MM.1S (cell line): ENCODE measurements around the gene GPR157.

Source experiments
- DNase-seq: peaks from one replicate; pipeline ENCODE4 v3.0.0-alpha.2; 2015
- H2AFZ ChIP-seq: fragments of 300-600 bp; sonication (generic); 2 replicates; pipeline ENCODE4 v1.6.0; 2016; ENCODE audit warnings: antibody characterized with exemption, low read length
- H3F3A ChIP-seq: fragments of 300-600 bp; sonication (generic); 2 replicates; pipeline ENCODE4 v1.6.1; 2016; ENCODE audit warnings: mild to moderate bottlenecking, antibody characterized with exemption, low read length, moderate library complexity, mixed read lengths; ENCODE audit not compliant: insufficient read depth
- H3K27ac ChIP-seq: fragments of 300-600 bp; sonication (generic); 2 replicates; pipeline ENCODE4 v1.5.1; 2016; ENCODE audit warnings: mild to moderate bottlenecking, low read length
- H3K27me3 ChIP-seq: fragments of 300-600 bp; sonication (generic); replicated peaks from 2 replicates; pipeline ENCODE4 v1.6.0; 2016; ENCODE audit warnings: low read length; ENCODE audit not compliant: insufficient read depth
- H3K36me3 ChIP-seq: fragments of 300-600 bp; sonication (generic); replicated peaks from 2 replicates; pipeline ENCODE4 v1.6.1; 2016; ENCODE audit warnings: mild to moderate bottlenecking, low read length, mixed read lengths; ENCODE audit not compliant: insufficient read depth
- H3K4me1 ChIP-seq: fragments of 300-600 bp; sonication (generic); 2 replicates; pipeline ENCODE4 v1.6.1; 2016; ENCODE audit warnings: low read length, mixed read lengths
- H3K4me2 ChIP-seq: fragments of 300-600 bp; sonication (generic); 2 replicates; pipeline ENCODE4 v1.6.0; 2016; ENCODE audit warnings: low read depth, low read length
- H3K4me3 ChIP-seq: fragments of 300-600 bp; sonication (generic); 2 replicates; pipeline ENCODE4 v1.5.1; 2016; ENCODE audit warnings: low read length, mixed read lengths
- H3K79me2 ChIP-seq: fragments of 300-600 bp; sonication (generic); 2 replicates; pipeline ENCODE4 v1.6.1; 2016; ENCODE audit warnings: mixed run types, low read length, mixed read lengths
- H3K9ac ChIP-seq: fragments of 300-600 bp; sonication (generic); 2 replicates; pipeline ENCODE4 v1.6.1; 2016; ENCODE audit warnings: low read length, mixed read lengths
- H3K9me2 ChIP-seq: fragments of 300-600 bp; sonication (generic); replicated peaks from 2 replicates; pipeline ENCODE4 v1.6.1; 2016; ENCODE audit warnings: mild to moderate bottlenecking, low read length, mixed read lengths; ENCODE audit not compliant: insufficient read depth
- H3K9me3 ChIP-seq: fragments of 300-600 bp; sonication (generic); replicated peaks from 2 replicates; pipeline ENCODE4 v1.6.1; 2016; ENCODE audit warnings: mild to moderate bottlenecking, low read length, mixed read lengths; ENCODE audit not compliant: insufficient read depth
- H4K20me1 ChIP-seq: fragments of 300-600 bp; sonication (generic); 2 replicates; pipeline ENCODE4 v1.6.1; 2016; ENCODE audit warnings: mild to moderate bottlenecking, low read length, moderate library complexity, mixed read lengths; ENCODE audit not compliant: insufficient read depth
- CTCF ChIP-seq: fragments of 300-600 bp; sonication (generic); IDR thresholded peaks from 2 replicates; pipeline ENCODE4 v1.5.1; 2016; ENCODE audit warnings: antibody characterized with exemption, low read length, mixed read lengths
- EZH2 ChIP-seq: fragments of 300-600 bp; sonication (generic); optimal IDR thresholded peaks from 2 replicates; pipeline ENCODE3; 2017; ENCODE audit warnings: low read depth, mild to moderate bottlenecking, antibody characterized with exemption, low read length, mixed read lengths
- EZH2phosphoT487 ChIP-seq: fragments of 300-600 bp; sonication (generic); IDR thresholded peaks from 2 replicates; pipeline ENCODE4 v1.6.1; 2018; ENCODE audit warnings: antibody characterized with exemption, low read length

Gene GPR157

GRCh38 chr1:9084906-9085305 is 44.0 kb downstream of the GPR157 start:
- no peak for DNase-seq
- Histone ChIP-seq H3K9ac (no peak overlapping the region), H3K9me3 (no peaks in the 10 kb centered on the region), H3K27ac (no peak overlapping the region), H3F3A (peaks cover 17% of the 10 kb centered on the region), H4K20me1 (no peaks in the 10 kb centered on the region), H3K4me2 (no peak overlapping the region), H3K4me3 (no peak overlapping the region), H3K36me3 (no peaks in the 10 kb centered on the region), H3K4me1 (peaks cover 22% of the 10 kb centered on the region), H3K79me2 (no peaks in the 10 kb centered on the region), H3K9me2 (no peaks in the 10 kb centered on the region), H2AFZ (no peak overlapping the region), H3K27me3 (peaks cover 56% of the 10 kb centered on the region)
- TF ChIP-seq EZH2phosphoT487 = no peak
- no peak for TF ChIP-seq CTCF
- no peak for TF ChIP-seq EZH2

- H3K79me2 ChIP-seq = no peaks in the 10 kb centered on the region
- peaks cover 43% of the 10 kb centered on the region for H3K27me3 ChIP-seq
- no peaks in the 10 kb centered on the region for H3K9me2 ChIP-seq
- H4K20me1 ChIP-seq = no peaks in the 10 kb centered on the region
- peak overlapping the region; percentile 58 for H3K9ac ChIP-seq
- peak overlapping the region; percentile 86; the same call in 1 of the 2 replicates for H3K27ac ChIP-seq
- peaks cover 41% of the 10 kb centered on the region for H3K4me1 ChIP-seq
- no peak for TF ChIP-seq EZH2phosphoT487
- no peak for TF ChIP-seq CTCF
- TF ChIP-seq EZH2 = no peak
- no peak overlapping the region for H3K4me2 ChIP-seq
- H3K9me3 ChIP-seq = no peaks in the 10 kb centered on the region
- no peak overlapping the region for H3K4me3 ChIP-seq
- H3K36me3 ChIP-seq = no peaks in the 10 kb centered on the region
- H3F3A ChIP-seq = peaks cover 24% of the 10 kb centered on the region
- no peak overlapping the region for H2AFZ ChIP-seq
- no peak for DNase-seq
Observed at GRCh38 chr1:9081473-9081872, 47.4 kb downstream of the GPR157 start.

GRCh38 chr1:9080705-9081291 is 48.1 kb downstream of the GPR157 start:
- peak overlapping the region; percentile 79 for H3K4me2 ChIP-seq

More at GRCh38 chr1:9080705-9081291, 48.1 kb downstream of the GPR157 start:
- Histone ChIP-seq H3K9ac (peak overlapping the region; percentile 58), H3K4me1 (peaks cover 40% of the 10 kb centered on the region), H2AFZ (no peak overlapping the region), H3K9me2 (no peaks in the 10 kb centered on the region), H3K4me3 (no peak overlapping the region; the same call in 1 of the 2 replicates), H3K36me3 (no peaks in the 10 kb centered on the region), H3F3A (peaks cover 27% of the 10 kb centered on the region), H4K20me1 (no peaks in the 10 kb centered on the region), H3K27me3 (peaks cover 38% of the 10 kb centered on the region), H3K27ac (peak overlapping the region; percentile 86), H3K79me2 (no peaks in the 10 kb centered on the region), H3K9me3 (no peaks in the 10 kb centered on the region)
- TF ChIP-seq CTCF = no peak
- TF ChIP-seq EZH2phosphoT487 = no peak
- TF ChIP-seq EZH2 = no peak
- peak; percentile 71 for DNase-seq
